ENCODE measurements around the gene ARHGEF12.

ARHGEF12 gene

DNA sequence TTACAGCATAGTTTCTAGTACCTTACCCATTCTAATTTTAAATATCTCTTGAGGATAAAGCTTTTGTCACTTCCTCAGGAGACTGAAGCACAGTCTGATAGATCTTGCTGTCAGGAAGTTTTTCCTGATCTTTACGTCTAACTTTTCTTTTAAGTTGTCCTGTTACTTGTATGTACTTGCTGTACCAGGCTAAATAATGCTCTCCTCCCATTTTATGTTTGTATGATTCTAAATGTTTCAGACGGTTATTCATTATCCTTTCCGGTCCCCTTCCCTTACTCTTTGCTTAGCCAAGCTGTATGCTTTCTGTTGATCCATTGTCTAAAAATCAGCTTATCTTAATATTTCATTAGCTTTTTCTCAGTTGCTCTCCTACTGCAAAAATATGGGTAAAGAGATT is 6.0 kb downstream of the ARHGEF12 start:
- DNase-seq = no peak

- no peak for DNase-seq
Measured at GRCh38 chr11:120342678-120343077, 6.5 kb downstream of the ARHGEF12 start.

GRCh38 chr11:120343429-120343828 is 7.2 kb downstream of the ARHGEF12 start:
- no peak for DNase-seq

DNA sequence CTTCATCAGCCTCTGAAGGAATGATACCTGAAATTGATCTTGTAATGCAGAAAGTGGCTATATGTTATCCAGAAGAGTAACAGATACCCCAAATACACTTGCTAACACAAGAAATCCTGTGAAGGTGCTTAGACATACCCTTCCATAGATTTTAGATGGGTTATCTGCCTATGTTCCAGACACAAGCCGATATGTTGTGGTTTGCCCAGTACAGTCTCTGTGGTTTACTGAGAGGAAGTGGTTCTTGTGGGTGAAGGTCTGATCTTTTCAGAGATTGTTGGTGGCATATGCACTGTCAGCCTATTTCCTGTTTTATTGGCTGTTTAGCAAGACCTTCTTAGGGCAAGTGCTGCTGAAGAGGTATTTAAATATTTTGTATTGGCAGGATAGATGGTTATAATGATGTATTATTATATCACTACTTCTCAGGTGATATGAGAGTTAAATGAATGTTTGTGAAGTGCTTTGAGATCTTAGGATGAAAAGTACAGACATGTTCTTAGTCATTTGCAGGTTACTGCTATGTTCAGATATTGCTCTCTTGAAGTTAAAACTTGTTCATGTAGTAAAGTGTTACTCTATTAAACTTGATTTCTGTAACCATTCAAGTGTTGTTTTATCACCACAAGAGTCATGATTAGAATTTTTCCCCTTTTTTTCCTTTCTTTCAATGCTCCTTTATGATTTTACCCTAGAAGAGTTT is 8.2 kb downstream of the ARHGEF12 start:
- peak; percentile 88 for DNase-seq

DNA sequence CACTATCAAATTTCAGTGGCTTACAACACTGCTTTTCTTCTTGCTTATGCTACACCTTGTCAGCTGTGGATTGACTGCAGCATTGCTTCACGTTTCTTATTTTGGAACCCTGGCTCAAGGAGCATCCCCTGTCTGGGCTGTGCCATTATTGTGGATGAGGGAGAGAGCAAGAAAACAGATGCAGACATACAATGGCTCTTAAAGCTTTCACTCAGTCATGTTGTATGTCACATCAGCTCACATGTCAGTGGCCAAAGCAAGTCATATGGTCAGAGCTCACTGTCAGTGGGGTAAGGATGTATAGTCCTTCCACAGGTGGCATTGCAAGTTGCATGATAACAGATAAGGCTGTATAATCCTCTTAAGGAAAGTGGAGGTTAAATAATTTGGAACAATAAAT is 10.0 kb downstream of the ARHGEF12 start:
- peak; percentile 27 for DNase-seq

DNA sequence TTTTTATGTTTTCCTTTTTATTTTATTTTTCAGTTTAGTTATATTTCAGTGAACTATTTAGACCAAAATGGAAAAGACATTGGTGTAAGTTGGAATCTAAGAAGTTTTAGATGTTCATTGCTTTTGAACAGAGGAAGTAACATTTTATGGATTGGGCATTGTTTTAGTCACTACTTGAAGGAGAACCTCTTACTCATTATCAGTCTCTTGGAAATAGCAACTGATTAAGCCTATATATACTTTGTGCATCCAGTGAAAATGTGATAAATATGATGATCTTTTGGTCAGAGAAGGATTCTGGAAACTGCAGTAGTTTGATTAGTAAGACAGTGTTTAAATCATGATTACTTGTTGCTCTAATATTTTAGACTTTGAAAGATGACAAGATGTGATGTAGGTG is 14.4 kb downstream of the ARHGEF12 start:
- DNase-seq = no peak

- peak; percentile 34 for DNase-seq
Measured at GRCh38 chr11:120352405-120352804, 16.2 kb downstream of the ARHGEF12 start.

GRCh38 chr11:120354068-120354467 is 17.9 kb downstream of the ARHGEF12 start:
- DNase-seq = no peak

DNA sequence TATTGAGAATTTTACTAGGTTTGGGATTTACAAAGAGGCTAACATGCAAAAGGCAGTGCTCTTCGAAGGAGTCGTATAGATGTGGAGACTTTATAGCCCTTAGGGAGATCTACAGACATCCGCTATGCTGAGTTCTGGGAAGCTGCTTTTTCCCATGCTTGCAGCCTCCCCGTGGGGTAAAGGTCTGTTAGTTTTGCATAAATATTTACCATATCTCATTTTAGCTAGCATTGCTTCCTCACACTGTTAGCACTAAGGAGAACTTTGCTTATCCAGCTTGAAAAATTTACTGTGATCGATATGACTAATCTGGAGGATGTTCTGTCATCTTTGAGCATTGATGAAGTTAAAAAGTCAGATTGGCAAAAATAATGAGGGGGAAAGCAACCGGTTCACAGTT is 18.6 kb downstream of the ARHGEF12 start:
- DNase-seq = no peak

DNA sequence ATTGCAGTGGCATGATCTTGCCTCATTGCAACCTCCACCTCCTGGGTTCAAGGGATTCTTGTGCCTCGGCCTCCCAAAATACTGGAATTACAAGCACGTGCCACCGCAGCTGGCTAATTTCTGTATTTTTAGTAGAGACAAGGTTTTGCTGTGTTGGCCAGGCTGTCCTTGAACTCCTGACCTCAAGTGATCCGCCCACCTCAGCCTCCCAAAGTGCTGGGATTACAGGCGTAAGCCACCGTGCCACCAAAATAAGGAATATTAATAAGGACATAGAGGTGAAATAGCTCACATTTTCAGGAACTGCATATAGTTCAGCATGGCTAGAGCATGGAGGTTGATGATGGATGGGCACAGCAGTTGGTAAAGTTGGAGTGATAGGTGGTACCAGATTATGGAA is 21.4 kb downstream of the ARHGEF12 start:
- no peak for DNase-seq

GRCh38 chr11:120358729-120359128 is 22.5 kb downstream of the ARHGEF12 start:
- no peak for DNase-seq

GRCh38 chr11:120363436-120363835 is 27.2 kb downstream of the ARHGEF12 start:
- DNase-seq = no peak

DNA sequence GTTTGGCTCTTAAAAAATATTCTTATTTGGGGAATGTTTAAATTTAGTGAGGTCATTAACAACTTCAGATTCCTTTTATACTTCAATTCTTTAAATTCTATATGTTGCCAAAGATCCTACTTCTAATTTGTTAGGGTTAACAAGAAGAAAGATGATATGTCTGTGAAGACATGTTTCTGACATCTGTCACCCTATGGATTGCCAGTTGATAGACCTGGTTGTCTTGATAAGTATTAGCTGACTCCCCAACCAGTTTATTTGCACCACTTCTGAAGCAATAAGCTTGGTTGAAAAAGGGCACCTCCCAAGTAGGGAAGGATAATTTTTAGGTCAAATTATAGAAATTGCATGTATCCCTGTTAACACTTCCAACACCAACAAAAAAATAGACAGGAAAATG is 29.3 kb downstream of the ARHGEF12 start:
- DNase-seq = peak; percentile 29

DNA sequence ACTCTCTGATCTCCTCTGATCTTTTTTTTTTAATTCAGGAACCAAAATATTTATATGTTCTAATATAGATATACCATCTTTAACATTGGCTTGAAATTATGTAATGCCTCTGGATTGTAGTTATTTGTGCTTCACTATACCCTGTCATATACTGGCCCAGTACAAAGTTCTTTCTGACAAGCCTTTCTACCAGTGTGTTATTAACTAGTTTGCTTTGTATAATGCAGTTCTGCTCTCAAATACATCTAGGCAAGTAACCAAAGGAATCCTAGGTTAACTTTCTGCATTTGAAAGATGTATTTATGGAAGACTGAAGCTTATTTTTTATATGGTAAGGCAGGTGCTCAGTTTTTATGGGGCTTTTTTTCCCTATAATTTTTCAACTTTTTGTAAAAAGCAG is 36.1 kb downstream of the ARHGEF12 start:
- DNase-seq = no peak

DNA sequence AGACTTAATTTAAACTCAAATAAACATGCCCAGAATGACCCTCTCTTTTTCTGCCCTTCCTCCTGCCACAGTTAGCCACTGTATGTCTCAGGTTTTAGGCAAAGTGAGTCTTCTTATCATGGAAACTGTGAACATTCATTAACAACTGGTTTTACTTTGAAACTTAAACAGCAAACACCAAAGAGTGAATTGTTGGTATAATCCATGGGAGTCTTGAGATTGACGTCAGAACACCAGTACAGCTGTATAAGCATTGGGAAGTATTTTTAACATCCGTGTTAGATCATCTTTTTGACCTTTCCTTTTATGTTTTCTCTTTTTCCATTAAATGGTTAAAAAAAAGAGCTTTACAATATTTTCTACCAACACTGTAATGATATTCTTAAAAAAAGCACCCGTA is 38.9 kb downstream of the ARHGEF12 start:
- DNase-seq = no peak

- DNase-seq = no peak
Measured at GRCh38 chr11:120376547-120377182, 40.5 kb downstream of the ARHGEF12 start.

GRCh38 chr11:120378474-120378873 is 42.3 kb downstream of the ARHGEF12 start:
- no peak for DNase-seq

DNA sequence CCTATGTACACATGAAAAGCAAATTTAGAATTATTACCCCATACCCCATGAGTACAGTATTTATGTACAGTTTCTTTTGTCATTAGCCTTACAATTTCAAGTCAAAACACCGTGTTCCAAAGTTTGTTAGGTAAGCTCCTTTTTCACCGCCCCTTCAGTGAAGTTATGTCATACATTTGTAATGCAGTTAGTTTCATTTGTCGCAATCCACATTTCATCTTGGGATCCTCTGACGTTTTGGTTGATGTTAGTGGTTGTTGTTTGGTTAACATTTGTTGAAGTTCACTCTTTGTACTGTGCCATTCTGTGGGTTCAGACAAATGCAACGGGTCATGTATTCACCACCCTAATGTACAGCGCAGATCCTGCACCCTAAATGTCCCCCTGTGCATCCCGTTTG is 45.2 kb downstream of the ARHGEF12 start:
- no peak for DNase-seq

GRCh38 chr11:120383518-120384155 is 47.4 kb downstream of the ARHGEF12 start:
- DNase-seq = no peak

DNA sequence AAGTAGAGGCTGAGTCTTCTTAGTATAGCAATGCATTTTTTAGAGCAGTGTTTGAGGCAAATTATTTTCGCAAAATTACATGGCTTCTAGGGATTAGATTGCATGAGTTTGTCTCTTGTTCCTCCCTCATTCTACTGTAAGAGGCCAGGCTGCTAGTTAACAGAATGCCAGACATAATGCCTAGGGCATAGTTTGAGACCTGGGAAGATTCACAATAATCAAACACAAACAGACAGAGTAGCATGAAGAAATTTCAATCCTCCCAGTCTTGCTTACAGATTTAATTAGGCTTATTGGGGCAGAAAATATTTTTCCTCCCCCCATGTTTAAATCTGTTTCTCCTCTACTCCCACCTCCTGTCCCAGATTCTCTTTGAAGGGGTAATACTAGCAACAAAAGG is 48.3 kb downstream of the ARHGEF12 start:
- DNase-seq = no peak

DNA sequence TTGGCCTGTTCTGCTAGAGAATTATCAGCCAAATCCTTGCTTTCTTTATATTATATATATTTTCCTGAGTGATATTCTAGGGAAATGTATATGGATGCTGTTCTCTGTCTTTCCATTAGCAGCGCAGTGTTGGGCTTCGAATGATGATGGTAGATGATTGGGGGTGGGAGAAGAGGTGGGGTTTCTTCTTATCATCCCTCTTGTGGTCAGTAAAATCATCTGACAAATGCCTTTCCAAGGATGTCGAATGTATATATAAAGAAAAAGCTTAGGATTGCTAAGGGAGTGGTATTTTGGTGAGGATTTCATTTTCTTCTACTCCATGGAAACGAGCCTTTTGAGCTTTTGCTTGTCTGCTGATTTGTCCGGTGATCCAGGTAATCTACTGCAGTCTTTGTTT is 48.9 kb downstream of the ARHGEF12 start:
- DNase-seq = no peak

DNA sequence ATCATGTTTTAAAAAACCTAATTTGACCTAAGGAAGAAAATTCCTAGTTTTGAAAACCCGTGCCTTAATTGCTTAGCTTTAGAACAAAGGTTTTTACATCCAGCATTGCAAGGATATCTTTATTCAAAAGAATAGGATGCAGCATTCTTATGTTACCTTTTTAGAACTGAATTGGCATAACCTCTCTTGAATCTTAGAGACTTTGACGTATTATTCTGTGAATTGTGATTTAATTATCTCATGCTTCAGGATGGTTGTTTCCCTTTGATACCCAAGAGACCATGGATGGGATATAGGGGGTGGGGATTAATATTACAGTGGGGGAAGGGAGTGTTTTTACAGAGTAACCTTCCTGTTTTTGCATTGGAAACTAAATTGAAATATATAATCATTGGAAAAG is 49.4 kb downstream of the ARHGEF12 start:
- DNase-seq = no peak

DNA sequence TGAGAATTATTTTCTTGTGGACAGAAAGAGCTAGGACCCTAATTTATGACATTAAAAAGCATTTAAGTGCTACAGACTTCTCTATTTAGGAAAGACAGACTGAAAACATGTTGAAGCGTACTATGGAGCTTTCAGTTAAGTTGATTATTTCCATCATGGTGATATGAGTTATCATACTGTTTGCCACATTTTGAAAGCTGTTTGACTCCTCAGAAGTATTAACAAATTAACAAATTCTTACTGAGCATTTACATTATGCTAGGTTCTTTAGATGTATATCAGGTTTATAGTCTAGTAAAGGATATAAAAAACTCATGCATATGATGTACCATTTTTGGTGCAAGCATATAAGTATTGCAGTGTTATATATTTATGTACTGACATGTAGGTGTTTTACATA is 50.1 kb downstream of the ARHGEF12 start:
- no peak for DNase-seq

GRCh38 chr11:120386774-120387371 is 50.7 kb downstream of the ARHGEF12 start:
- DNase-seq = no peak
